Ammon's horn (tissue), 1 donor: ENCODE results near the gene CYTH4.
"Not testable (repeated sequence)": the region's sequence is repeated elsewhere in the genome, so short reads cannot be mapped to it uniquely, and the experiment has no call there.

ENCODE experiments used
- DNase-seq: peaks from one replicate; pipeline ENCODE4 v3.0.0-alpha.2; 2016; ENCODE audit warnings: low spot score

Gene CYTH4

GRCh38 chr22:37249986-37250385, 32.3 kb upstream of the CYTH4 start:
- DNase-seq, result no peak

- DNase-seq, result not testable (repeated sequence)
Observed at GRCh38 chr22:37251836-37252235, 30.5 kb upstream of the CYTH4 start.

- no peak for DNase-seq
Observed at GRCh38 chr22:37253126-37253660, 29.1 kb upstream of the CYTH4 start.

GRCh38 chr22:37254209-37254866, 28.0 kb upstream of the CYTH4 start:
- no peak for DNase-seq

GRCh38 chr22:37254867-37255233, 27.5 kb upstream of the CYTH4 start:
- no peak for DNase-seq

GRCh38 chr22:37255558-37256006, 26.7 kb upstream of the CYTH4 start:
- no peak for DNase-seq

- DNase-seq, result no peak
Observed at GRCh38 chr22:37256075-37256726, 26.1 kb upstream of the CYTH4 start.

- no peak for DNase-seq
Observed at GRCh38 chr22:37258005-37258752, 24.1 kb upstream of the CYTH4 start.

- no peak for DNase-seq
Observed at GRCh38 chr22:37258753-37259401, 23.4 kb upstream of the CYTH4 start.

GRCh38 chr22:37259540-37260029, 22.7 kb upstream of the CYTH4 start:
- peak; percentile 58 for DNase-seq

GRCh38 chr22:37260155-37260795, 22.0 kb upstream of the CYTH4 start:
- no peak for DNase-seq

- DNase-seq, result no peak
Observed at GRCh38 chr22:37260901-37261336, 21.4 kb upstream of the CYTH4 start.

GRCh38 chr22:37262346-37262745, 20.0 kb upstream of the CYTH4 start:
- no peak for DNase-seq

- DNase-seq, result no peak
Observed at GRCh38 chr22:37263966-37264887, 18.1 kb upstream of the CYTH4 start.

GRCh38 chr22:37266581-37267134, 15.7 kb upstream of the CYTH4 start:
- DNase-seq, result no peak

GRCh38 chr22:37267135-37267587, 15.1 kb upstream of the CYTH4 start:
- no peak for DNase-seq

- no peak for DNase-seq
Observed at GRCh38 chr22:37267661-37268413, 14.5 kb upstream of the CYTH4 start.

- no peak for DNase-seq
Observed at GRCh38 chr22:37269936-37270678, 12.2 kb upstream of the CYTH4 start.
